Right lobe of liver (tissue), 4 donors: ENCODE measurements around the gene CSNK2B.

ENCODE experiments used
- POLR2A ChIP-seq: fragments of 450-650 bp; IDR thresholded peaks from one replicate; pipeline ENCODE4 v1.6.1; 2017; ENCODE audit warnings: antibody characterized with exemption, mild to moderate bottlenecking
- TF ChIP-seq, protein P1 (sequence below), 4 donors: fragments of 200-600 bp in 3 of 4; fragments of 450-650 bp in 1 of 4; IDR thresholded peaks; one replicate each; pipeline versions ENCODE4 v1.5.1 to v1.8.0; 2016 to 2022; ENCODE audit warnings: antibody characterized with exemption in 4 of 4, mild to moderate bottlenecking in 2 of 4
- donor health status: DM: no; HTN: no; CAD: no.
- donor health status: DM: no; HTN: no; CAD: no.
- donor health status: DM: no; HTN: yes; CAD: no.

GRCh38 chr6:31643818-31644454, 21.9 kb upstream of the CSNK2B start:
- no peak for TF ChIP-seq POLR2A
- TF ChIP-seq, protein P1, sequence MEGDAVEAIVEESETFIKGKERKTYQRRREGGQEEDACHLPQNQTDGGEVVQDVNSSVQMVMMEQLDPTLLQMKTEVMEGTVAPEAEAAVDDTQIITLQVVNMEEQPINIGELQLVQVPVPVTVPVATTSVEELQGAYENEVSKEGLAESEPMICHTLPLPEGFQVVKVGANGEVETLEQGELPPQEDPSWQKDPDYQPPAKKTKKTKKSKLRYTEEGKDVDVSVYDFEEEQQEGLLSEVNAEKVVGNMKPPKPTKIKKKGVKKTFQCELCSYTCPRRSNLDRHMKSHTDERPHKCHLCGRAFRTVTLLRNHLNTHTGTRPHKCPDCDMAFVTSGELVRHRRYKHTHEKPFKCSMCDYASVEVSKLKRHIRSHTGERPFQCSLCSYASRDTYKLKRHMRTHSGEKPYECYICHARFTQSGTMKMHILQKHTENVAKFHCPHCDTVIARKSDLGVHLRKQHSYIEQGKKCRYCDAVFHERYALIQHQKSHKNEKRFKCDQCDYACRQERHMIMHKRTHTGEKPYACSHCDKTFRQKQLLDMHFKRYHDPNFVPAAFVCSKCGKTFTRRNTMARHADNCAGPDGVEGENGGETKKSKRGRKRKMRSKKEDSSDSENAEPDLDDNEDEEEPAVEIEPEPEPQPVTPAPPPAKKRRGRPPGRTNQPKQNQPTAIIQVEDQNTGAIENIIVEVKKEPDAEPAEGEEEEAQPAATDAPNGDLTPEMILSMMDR (IDR thresholded peaks at IDR 0.05) = peak in 3 of 4 donors; percentile 4 to 47 (median 30)
